Cerebellar nuclear complex (tissue), 1 donor: ENCODE measurements around the gene ANO6.
"Not testable (repeated sequence)": the region's sequence is repeated elsewhere in the genome, so short reads cannot be mapped to it uniquely, and the experiment has no call there.

Source experiments
- DNase-seq, 2 experiments: peaks; one replicate each; lab custom pipeline; 2025; lab: John Stamatoyannopoulos, UW

The ANO6 gene

DNA sequence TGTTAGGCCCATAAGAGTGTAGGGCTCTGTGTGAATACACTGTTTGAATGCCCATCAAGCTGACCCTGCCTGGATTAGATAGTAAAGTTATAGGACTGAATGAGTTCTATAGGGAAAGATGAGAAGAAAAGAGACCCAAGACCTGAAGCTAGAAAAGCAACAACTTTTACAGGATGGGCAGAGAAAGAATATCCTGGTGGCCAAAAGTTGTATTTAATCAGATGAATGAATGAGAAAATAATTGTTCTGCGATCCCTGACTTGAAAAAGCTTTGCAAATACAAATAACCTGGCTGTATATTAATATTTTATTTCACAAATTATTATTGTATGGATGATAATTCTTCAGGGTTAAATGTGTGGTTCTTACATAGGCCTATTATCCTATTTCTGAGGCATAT lies 2.8 kb upstream of the ANO6 start:
- no peak for DNase-seq

DNA sequence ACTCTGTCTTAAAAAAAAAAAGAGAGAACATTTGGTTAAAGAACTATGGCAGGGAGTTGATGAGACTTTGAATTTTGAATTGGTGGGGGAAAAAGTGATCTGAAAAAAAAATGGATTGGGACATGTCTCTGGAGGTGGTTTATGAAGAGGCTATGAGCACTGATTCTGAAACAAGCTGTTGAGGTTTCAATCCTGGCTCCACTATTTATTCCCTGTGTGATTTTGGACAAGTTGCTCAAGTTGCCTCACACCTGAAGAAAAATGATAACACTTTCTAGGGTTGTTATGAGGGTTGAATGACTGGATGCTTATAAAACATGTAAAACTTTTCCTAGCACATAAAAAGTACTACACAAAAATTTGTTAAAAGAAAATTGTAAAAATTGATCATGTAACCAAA lies 1.8 kb upstream of the ANO6 start:
- no peak for DNase-seq

DNA sequence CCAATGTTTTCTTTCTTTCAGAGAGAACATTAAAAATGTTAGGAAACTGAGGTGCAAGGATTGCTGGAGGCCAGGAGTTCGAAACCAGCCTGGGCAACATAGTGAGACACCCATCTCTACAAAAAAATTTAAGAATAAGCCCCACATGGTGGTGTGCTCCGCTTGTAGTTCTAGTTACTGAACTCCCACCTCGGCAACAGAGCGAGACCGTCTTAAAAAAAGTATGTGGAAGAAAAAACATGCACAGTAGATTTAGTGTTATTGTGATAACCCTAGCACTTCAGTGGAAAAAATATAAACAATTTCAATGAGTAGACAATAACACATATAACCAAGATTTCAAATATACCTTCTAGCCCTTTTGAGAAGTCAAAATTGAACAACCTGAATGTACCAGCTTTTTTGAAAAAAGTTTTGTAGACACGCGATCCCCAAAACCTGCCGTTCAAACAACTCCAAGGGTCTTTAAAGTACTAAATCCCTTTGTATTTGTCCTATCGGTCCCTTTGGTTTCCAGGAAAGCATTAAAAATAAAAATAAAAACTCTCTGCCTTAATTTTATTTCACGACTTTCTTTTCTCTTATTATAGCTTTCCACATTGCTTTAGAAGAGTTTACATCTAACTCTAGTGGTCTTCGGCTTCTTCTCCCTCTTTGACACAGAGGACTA lies 1.0 kb upstream of the ANO6 start:
- DNase-seq = no peak

DNA sequence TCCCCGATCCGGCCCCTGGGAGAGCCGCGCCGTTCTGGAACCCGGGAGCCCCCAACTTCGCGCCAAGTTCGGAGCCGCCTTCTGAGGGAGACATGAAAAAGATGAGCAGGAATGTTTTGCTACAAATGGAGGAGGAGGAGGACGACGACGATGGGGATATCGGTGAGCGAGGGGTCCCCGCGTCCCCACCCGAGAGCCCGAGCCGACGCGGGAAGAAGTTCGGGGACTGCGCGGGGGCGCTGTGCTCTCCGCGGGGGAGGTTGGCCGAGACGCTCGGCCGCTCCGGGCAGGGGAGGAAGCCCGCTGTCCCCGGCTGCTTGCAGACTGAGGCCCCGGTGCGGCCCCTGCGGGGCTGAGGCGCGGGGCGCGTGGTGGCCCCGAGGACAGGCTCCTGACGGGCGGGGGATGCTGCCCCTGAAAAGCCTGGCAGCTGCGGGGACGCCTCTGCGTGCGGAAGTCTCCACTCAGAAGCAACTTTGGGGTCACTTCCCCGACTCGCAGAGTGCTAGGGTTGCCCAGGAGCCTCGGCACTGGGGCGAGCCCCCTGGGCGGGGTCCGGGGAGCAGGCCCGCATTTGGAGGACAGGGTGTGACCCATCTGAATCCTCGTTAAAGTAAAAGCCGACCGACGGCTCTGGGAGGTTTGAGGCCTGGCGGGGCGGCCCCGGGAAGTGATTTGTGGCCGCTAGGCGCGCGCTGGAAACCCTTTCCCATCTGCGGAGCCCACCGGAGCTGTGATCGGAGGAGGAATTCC lies 511 bp downstream of the ANO6 start:
- DNase-seq = no peak

DNA sequence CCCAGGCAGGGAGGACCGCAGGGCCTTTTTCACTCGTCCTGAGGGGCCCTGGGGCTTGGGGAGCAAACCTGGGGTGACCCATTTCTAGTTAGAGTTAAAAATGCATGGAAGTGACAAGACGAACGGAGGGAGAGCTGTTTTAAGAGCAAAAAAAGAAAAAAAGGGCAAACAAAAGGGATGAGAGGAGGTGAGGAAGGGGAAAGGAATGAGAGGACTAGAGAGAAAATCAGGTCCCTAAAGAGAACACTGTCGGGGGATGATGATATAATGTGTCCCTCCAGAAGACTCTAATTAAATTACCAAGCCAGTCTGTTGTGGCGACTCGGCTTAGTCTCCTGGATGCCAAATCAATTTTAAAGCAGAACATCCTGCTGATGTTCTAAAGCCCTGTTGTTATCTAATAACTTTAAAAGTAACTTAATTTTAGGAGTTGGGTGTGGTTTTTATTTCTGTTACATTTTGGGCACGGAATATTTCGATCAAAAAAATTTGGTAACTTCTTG lies 1.1 kb downstream of the ANO6 start:
- DNase-seq = no peak

DNA sequence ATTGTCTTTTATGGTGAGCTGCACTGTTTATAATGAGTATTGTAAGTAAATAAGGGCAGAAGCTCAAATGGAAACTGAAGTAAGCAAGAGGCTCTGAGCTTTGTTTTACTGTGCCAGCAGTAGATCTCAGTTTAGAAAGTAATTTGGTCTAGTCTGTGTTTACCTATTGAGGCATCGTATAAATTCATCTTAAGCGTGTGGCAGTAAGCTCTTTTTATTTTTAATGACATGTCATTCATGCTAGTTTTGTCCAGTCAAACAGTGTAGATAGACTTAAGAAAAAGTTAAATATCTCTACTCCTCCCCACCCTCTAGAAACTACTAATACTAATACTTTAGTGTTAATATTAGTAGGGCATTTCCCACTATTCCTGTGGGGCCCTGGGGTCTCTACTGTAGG lies 2.0 kb downstream of the ANO6 start:
- no peak for DNase-seq

DNA sequence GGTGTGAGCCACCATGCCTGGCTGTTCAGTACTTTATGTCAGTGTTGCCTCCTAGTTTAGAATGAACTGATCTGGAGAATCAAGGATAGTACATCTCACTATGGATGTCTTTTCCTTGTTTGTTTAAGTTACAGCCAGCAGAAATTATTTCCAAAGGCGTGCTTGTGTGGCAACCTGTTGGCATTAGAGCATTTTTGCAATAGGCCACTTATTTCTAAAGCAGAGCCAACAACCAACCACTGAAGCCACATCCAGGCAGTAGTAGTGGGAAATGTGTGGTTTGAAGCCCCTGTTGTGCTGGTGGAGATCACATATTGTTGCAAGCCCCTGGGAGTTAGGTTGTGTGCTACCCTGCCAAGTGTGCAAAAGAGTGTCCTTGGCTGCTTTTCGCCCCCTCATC lies 3.7 kb downstream of the ANO6 start:
- no peak for DNase-seq

DNA sequence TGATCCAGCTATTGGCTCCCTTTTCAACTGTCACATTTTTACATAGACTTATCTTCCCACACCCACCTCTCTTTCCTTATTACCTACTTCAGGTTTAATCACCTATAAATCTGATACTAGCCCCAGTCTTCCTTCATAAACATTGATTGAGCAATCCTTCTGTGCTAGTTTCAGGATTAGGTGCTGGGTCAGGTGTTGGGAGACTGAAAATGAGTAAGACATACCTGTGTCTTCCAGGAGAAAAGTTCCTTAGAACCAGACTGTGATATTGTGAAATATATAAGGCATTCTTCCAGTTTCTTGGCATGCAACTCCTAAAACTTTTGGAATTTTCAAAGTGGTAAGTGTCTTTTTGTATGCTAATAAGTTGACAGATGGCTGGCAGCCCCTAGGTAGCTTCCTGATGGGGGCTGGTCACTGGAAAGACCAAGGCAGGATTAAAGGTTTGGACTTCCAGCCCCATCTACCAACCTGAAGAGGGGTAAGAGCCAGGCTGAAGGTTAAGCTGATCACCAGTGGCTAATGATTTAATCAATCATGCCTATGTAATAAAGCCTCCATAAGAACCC lies 4.6 kb downstream of the ANO6 start:
- DNase-seq = no peak

DNA sequence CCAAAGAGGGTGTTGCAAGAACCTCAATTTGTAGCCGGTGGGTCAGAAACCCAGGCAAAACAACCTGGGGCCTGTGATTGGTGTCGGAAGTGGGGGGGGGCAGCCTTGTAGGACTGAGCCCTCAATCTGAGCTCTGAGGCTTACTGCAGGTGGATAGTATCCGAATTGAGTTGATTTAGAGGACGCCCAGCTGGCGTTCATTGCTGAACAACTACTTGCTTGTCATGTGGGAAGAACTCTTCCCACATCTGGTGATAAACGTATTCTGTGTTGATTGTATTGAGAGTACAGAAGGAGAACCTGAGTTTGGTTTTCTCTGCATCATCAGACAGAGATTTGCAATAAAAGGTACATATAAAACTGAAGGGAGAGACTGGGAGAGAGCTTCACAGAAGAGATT lies 5.1 kb downstream of the ANO6 start:
- no peak for DNase-seq

DNA sequence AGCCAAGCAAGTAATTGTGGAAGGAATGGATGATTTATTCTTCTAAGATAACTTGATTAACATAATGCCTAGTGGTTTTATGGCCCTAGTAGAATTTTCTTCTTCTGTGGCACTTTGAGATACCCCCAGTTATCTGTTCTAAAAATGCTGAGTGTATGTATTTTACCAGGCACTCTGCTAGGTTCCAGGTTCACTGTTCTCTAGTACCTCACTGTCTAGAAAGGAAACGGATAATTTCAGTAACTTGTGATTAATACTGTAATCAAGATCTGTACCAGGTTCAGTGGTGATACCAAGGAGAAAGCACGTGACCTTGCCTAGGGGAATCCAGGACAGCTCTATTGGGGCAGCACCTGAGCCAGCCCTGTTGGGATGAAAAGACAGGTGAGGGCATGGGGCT lies 8.0 kb downstream of the ANO6 start:
- no peak for DNase-seq

DNA sequence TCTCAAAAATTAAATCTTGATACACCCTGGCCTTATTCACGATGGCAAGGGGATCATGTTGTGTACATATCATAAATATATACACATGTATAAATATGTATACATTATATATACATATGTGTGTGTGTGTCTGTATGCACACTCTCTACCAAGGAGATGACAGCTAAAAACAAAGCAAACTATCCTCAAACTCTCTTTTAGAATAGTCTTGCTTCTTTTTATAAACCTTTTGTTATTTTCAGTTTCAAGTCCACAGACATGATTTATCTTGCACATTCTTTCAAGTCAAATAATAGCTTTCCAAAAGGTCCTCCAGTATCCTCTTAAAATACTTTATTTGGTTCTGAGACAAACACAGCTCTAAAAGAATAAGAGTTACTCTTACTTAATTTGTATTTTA lies 8.4 kb downstream of the ANO6 start:
- no peak for DNase-seq

DNA sequence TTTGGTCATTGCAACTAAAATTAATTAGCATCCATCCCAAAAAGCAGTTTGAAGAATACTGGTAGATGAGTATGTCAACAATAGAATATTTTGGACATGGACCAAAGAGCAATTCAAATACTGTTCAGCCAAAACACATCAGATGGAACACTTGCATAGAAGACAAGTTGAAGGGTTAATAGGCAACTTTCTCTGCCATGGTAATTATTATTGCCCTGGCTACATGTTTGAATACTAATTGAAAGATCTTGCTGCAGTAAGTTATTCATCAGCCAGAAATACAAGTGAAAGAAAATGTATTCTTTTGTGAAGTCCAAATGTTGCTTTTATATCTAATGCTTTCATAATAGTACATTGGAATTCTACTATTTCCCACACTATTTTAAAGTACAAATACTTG lies 10.1 kb downstream of the ANO6 start:
- DNase-seq = no peak

DNA sequence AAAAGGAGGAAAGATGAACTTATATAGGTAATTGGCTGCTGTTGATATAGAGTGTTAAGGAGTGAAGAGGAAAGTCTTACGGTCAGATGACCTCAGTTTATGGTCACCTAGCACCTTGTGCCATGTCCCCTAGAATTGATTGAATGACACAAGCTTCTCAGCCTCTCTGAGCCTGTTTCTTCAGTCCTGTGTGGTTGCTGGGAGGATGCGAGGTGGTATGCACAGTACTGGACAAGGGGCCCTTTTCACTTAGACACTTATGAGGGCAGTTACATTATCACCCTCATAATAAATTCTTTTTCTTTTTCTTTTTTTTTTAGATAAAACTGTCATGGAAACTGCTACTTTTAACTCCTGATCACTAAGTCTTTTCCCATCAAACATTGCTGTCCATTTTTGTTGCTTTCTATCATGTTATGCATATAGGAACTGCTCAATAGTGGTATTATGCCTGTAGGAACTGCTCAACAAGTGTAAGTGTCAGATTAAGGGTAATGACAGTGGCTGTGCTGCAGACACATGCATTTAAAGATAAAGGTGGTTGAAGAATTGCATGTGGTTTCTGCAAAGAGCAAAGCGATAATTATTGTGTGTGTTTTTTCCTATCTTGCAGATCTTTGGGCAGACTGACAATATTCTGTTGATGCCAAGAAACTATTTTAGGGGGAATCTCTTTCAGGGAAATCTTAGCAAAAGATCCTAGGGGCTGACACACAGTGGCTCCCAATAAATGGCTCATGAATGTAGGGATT lies 11.6 kb downstream of the ANO6 start:
- DNase-seq = no peak

DNA sequence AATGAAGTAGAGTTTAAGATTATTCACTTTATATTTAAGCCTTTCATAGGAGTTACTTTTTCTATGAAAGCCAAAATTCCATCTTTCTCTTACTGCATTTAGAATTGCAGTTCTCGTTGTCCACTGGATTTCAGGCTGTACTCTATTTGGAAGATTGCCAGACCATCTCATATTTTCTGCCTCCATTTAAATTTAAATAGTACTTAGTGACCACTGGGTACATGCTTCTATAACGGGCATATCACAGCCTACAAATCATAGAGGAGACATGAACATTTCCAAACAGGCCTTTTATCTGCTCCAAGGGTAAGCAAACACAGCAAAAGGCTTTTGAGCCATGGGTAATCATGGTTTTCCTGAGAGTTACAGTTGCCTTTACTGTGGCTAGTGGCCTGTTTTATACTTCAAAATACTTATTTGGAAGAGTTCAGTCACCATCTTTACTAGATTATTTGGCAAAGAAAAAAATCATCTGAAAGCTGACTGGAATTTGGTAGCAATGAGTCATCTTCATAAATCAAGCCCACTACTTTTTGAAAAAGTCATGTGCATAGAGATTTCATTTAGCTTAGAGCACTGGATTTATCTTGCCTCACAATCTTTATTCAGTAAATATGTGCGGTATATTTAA lies 15.7 kb downstream of the ANO6 start:
- no peak for DNase-seq

DNA sequence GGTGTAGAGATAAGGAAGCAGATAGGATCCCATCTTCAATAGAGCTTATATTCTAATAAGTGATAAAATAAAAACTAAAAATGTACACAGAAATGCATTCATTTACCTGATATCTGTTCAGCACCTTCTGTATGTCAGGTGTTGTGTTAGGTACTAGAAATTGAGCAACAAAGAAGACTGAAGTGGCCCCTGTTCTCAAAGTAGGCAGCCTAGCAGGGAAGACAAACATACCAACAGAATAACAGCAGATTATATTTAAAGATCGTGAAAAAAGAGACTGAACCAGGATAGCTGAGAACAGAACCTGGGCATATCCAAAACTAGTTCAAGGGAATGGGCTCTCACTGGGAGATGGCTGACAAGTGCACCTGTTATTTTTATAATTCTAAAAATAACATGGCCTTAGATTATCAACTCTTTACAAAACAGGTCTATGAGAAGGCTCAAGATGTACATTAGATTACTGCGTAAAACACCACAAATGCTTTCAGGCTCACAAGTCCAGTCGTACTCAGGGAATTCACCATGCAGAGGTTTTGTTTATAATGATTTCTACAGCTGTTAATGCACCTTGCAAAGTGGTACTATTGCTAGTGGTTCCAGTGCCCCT lies 16.4 kb downstream of the ANO6 start:
- no peak for DNase-seq

DNA sequence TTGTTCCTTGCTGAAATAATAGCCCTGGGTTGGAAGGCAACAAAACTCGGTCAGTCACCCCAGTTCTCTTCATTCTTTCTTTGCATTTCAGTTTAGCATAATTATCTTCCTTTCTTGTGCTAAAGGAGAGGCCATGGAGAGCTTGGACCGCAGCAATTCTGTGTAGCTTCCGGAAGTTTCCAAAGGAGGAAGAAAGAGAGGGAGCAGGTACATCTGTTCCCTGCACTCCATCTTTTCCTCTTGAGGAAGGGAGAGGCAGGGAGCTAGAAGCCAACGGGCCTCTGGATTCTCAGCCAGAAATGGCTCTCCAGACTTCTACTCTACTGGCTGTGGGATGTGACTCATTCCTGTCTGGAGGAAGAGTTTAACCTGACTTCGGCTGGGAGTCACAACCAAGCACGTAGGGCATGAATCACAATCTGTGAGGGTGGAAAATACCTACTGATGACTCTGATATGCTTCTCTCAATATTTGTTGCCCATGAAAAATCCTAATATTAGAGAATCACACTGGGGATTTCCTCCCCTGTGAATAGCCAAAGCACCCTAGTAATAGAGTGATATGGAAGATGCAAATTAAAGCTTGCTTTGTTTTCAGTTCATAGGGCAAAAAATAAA lies 17.0 kb downstream of the ANO6 start:
- DNase-seq = no peak

DNA sequence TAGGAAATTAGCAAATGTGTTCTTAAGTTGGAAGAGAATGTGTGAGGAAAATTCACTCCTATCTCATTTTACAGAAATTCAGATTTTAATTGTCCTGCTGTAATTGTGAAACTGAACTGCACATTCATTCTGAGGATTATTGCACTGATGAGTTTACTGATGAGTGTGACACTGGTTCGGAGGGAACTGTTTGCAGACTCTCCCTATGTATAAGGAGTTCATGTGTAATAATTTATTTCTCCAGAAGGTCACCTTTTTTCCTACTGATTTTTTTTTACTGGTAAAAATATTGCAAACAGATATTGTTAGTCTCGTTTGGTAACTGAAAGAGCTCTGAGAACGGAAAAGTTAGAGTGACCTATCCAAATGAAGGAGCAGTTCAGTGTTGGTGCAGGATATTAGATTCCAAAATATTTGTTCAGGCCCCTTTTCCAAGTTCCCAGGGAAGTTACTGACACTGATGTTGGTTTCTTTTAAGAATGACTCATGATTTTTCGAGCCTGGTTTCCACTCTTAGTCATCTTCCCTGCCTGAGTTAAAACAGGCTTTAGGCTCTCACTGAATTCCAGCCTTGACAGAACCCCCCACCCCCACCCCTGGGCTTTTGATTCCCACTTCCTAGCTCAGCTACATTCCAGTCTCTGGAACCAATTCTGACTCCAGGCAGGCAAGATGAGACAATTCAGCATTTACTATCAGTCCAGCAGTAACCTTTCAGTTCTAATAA lies 18.4 kb downstream of the ANO6 start:
- DNase-seq = no peak

DNA sequence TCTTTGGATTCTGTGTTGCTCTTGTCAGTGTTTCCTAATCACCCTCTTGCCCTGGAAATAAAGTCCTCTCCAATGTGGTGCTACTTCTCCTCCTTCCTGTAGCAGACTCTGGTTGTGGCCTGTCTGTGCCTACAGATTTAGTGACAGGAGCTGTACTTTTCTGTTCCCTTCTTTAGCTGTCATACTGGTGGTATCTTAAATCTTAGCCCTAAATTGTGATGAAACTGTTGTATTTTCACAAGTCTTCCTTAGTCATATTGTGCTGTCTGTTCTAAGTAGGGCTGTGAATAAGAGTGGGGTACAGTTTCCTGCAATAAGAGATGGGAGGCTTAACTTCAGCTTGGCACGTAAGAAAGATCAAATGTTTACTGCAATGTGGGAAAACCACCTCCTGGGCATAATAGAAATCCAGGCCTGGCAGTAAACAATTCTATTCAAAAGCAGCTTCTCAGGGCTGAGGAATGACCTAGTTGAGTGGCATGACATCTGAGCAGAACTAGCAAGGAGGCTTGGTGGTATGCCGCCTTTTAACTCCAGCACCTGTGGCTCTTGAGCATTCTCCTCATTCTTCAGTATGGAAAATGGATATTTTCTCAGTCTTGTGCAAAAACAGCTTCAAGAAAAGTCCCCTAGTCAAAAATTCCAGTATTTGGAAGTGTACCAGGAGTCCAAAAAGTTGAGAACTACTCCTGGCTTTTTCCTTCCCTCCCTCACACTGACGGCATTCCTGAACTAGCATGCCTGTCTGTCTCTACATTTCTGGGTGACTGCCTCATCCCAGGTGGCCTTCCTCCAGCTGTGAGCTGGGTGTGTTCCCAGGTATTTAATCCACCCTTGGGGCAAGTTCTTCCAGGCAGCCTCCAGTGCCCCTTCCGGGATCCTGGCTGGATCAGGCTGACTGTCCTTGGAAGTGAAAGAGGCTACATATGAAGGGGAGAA lies 19.5 kb downstream of the ANO6 start:
- no peak for DNase-seq

DNA sequence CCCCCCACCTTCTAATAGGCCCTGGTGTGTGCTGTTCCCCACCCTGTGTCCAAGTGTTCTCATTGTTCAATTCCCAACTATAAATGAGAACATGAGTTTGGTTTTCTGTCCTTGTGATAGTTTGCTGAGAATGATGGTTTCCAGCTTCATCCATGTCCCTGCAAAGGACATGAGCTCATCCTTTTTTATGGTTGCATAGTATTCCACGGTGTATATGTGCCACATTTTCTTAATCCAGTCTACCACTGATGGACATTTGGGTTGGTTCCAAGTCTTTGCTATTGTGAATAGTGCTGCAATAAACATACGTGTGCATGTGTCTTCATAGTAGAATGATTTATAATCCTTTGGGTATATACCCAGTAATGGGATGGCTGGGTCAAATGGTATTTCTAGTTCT lies 20.5 kb downstream of the ANO6 start:
- not testable (repeated sequence) for DNase-seq
